ENCODE measurements around the gene BRCA1. TPM values are rescaled to one million over a fixed set of nuclear protein-coding genes. Genes with fewer than 3 reads are reported as not detected.
"Not testable (repeated sequence)": the region's sequence is repeated elsewhere in the genome, so short reads cannot be mapped to it uniquely, and the experiment has no call there.

Gene BRCA1
- total RNA-seq, 3 donors from 2014 or later: 8.8 to 17.4 (median 10.3) TPM

GRCh38 chr17:43146649-43147048 lies 21.5 kb upstream of the BRCA1 start:
- ATAC-seq (no peak), DNase-seq (no peak)
- intact Hi-C loops (cut with DNase I, micrococcal nuclease): no loop called here
- H3K36me3 ChIP-seq (ENCODE audit: low read depth): no peaks in the 10 kb centered on the region
- TF ChIP-seq CTCF (IDR thresholded peaks at IDR 0.05): no peak
- no peaks in the 10 kb centered on the region for H3K4me1 ChIP-seq (ENCODE audit: low read depth)
- no peak overlapping the region for H3K4me3 ChIP-seq
- H3K9me3 ChIP-seq: no peaks in the 10 kb centered on the region

GRCh38 chr17:43143201-43143600 lies 18.0 kb upstream of the BRCA1 start:
- no peak for TF ChIP-seq CTCF (IDR thresholded peaks at IDR 0.05)
- no peaks in the 10 kb centered on the region for H3K4me1 ChIP-seq (ENCODE audit: low read depth)
- DNase-seq: no peak
- H3K36me3 ChIP-seq (ENCODE audit: low read depth): no peaks in the 10 kb centered on the region
- intact Hi-C loops (cut with DNase I, micrococcal nuclease): no loop called here
- no peak overlapping the region for H3K4me3 ChIP-seq
- ATAC-seq: no peak
- H3K9me3 ChIP-seq: no peaks in the 10 kb centered on the region

GRCh38 chr17:43142153-43142552 lies 17.0 kb upstream of the BRCA1 start:
- ATAC-seq (no peak), DNase-seq (no peak)
- H3K4me3 ChIP-seq: no peak overlapping the region
- H3K4me1 ChIP-seq (ENCODE audit: low read depth): no peaks in the 10 kb centered on the region
- no peak for TF ChIP-seq CTCF (IDR thresholded peaks at IDR 0.05)
- no peaks in the 10 kb centered on the region for H3K9me3 ChIP-seq
- intact Hi-C loops (cut with DNase I, micrococcal nuclease): no loop called here
- no peaks in the 10 kb centered on the region for H3K36me3 ChIP-seq (ENCODE audit: low read depth)

- no peaks in the 10 kb centered on the region for H3K36me3 ChIP-seq (ENCODE audit: low read depth)
- ATAC-seq (no peak), DNase-seq (no peak)
- TF ChIP-seq CTCF (IDR thresholded peaks at IDR 0.05): no peak
- no peak overlapping the region for H3K4me3 ChIP-seq
- intact Hi-C loops (cut with DNase I, micrococcal nuclease): no loop called here
- H3K9me3 ChIP-seq: no peaks in the 10 kb centered on the region
- no peaks in the 10 kb centered on the region for H3K4me1 ChIP-seq (ENCODE audit: low read depth)
Observed at GRCh38 chr17:43140396-43141332, 15.5 kb upstream of the BRCA1 start.

- DNase-seq; H3K9me3 ChIP-seq; H3K4me1 ChIP-seq (ENCODE audit: low read depth); ATAC-seq; H3K4me3 ChIP-seq; intact Hi-C loops (cut with DNase I, micrococcal nuclease); H3K36me3 ChIP-seq (ENCODE audit: low read depth): not testable (repeated sequence)
Observed at GRCh38 chr17:43138531-43138930, 13.4 kb upstream of the BRCA1 start.

GRCh38 chr17:43136574-43136973 lies 11.4 kb upstream of the BRCA1 start:
- ATAC-seq; H3K9me3 ChIP-seq; H3K36me3 ChIP-seq (ENCODE audit: low read depth); H3K4me1 ChIP-seq (ENCODE audit: low read depth); DNase-seq; intact Hi-C loops (cut with DNase I, micrococcal nuclease); H3K4me3 ChIP-seq: not testable (repeated sequence)

Data from mucosa of descending colon (tissue), 3 donors.